Measurements from ENCODE around the gene LILRA5. TPM values are rescaled to one million over a fixed set of nuclear protein-coding genes. Genes with fewer than 3 reads are reported as not detected.
A peak's percentile ranks its signal among the peaks of the same experiment; 100 is the strongest.

LILRA5 gene
- polyA plus RNA-seq, 1 of the 3 experiments (the other 2 are of a cell fraction): not detected

GRCh38 chr19:54325194-54325621 lies 12.2 kb upstream of the LILRA5 start:
- ChIA-PET CTCF (interaction anchor here (0.8 to 2.2 kb wide), 14 partner anchors 9 to 104 kb away, joined by 3 to 22 read pairs (median 4); partner anchors contain the start of genes LILRA4 and LILRA5), POLR2A (no interaction called here)
- Histone ChIP-seq H4K20me1 (ENCODE audit: insufficient read depth) (no peaks in the 10 kb centered on the region), H3K36me3 (replicated peaks in 1 of 2; ENCODE audit: control insufficient read depth in 1 of 2, insufficient read depth in 2 of 2, low read length in 1 of 2) (no peaks in the 10 kb centered on the region), H2AFZ (ENCODE audit: low read depth) (no peak overlapping the region), H3K79me2 (ENCODE audit: insufficient read depth) (no peaks in the 10 kb centered on the region), H3K9me2 (no peaks in the 10 kb centered on the region), H3K4me1 (ENCODE audit: control insufficient read depth in 1 of 2, insufficient read depth in 2 of 2, low read depth in 1 of 2, low read length in 1 of 2) (no peaks in the 10 kb centered on the region), H3K4me3 (ENCODE audit: low read depth in 2 of 2, low read length in 1 of 2) (no peak overlapping the region; a peak in 1 of 4 replicates), H3K9me3 (no peaks in the 10 kb centered on the region), H3K4me2 (no peak overlapping the region), H3F3A (replicated peaks; ENCODE audit: insufficient read depth) (no peaks in the 10 kb centered on the region), H3K9ac (no peak overlapping the region), H3K27me3 (ENCODE audit: insufficient read depth) (peaks cover 49% of the 10 kb centered on the region), H3K27ac (ENCODE audit: low read depth in 2 of 2, low read length in 1 of 2) (no peak overlapping the region)
- peak; percentile 59 for DNase-seq
- 10% methylated on average over 4 of the region's 4 CpGs for WGBS (ENCODE audit: low lambda C conversion rate)
- no peak for TF ChIP-seq USF1 (IDR thresholded peaks at IDR 0.05; ENCODE audit: borderline replicate concordance, low read depth)
- TF ChIP-seq ELF1 (IDR thresholded peaks at IDR 0.05): no peak
- no peak for TF ChIP-seq TEAD4 (IDR thresholded peaks at IDR 0.05; ENCODE audit: borderline replicate concordance, insufficient read depth)
- TF ChIP-seq GABPA (IDR thresholded peaks at IDR 0.05; ENCODE audit: low read depth): no peak
- TF ChIP-seq CTCF (IDR thresholded peaks at IDR 0.05): peak; percentile 80
- TF ChIP-seq SMC3 (IDR thresholded peaks at IDR 0.05; ENCODE audit: low read depth, low read length): peak; percentile 51
- TF ChIP-seq RFX5 (IDR thresholded peaks at IDR 0.05; ENCODE audit: low read length): no peak
- TF ChIP-seq RAD21 (IDR thresholded peaks at IDR 0.05; ENCODE audit: low read length): peak; percentile 48
- TF ChIP-seq EP300 (IDR thresholded peaks at IDR 0.05; ENCODE audit: borderline replicate concordance in 1 of 2, low read depth in 1 of 2, low read length in 1 of 2): no peak
- no peak for TF ChIP-seq MXI1 (IDR thresholded peaks at IDR 0.05; ENCODE audit: low read depth, low read length)
- no peak for TF ChIP-seq FOXM1 (IDR thresholded peaks at IDR 0.05; ENCODE audit: low read depth)

GRCh38 chr19:54324071-54324470 lies 11.1 kb upstream of the LILRA5 start:
- no peaks in the 10 kb centered on the region for H3K36me3 ChIP-seq (replicated peaks in 1 of 2; ENCODE audit: control insufficient read depth in 1 of 2, insufficient read depth in 2 of 2, low read length in 1 of 2)
- H3K9me2 ChIP-seq: no peaks in the 10 kb centered on the region
- peaks cover 49% of the 10 kb centered on the region for H3K27me3 ChIP-seq (ENCODE audit: insufficient read depth)
- DNase-seq: no peak
- H3K4me3 ChIP-seq (ENCODE audit: low read depth in 2 of 2, low read length in 1 of 2): no peak overlapping the region
- H3K9me3 ChIP-seq: no peaks in the 10 kb centered on the region
- H3K4me1 ChIP-seq (ENCODE audit: control insufficient read depth in 1 of 2, insufficient read depth in 2 of 2, low read depth in 1 of 2, low read length in 1 of 2): no peaks in the 10 kb centered on the region
- WGBS (ENCODE audit: low lambda C conversion rate): 0% methylated on average over 3 of the region's 3 CpGs
- TF ChIP-seq GATA2 (CRISPR knock-in tag; IDR thresholded peaks at IDR 0.05): no peak
- no peak for TF ChIP-seq RFX5 (IDR thresholded peaks at IDR 0.05; ENCODE audit: low read length)
- no peak for TF ChIP-seq JUND (IDR thresholded peaks at IDR 0.05)
- no peak for TF ChIP-seq CHD2 (IDR thresholded peaks at IDR 0.05; ENCODE audit: low read length, partially characterized antibody)
- no peak for TF ChIP-seq FOXM1 (IDR thresholded peaks at IDR 0.05; ENCODE audit: low read depth)
- no peak for TF ChIP-seq TCF12 (IDR thresholded peaks at IDR 0.05)
- TF ChIP-seq ELF1 (IDR thresholded peaks at IDR 0.05): no peak
- TF ChIP-seq EZH2phosphoT487 (IDR thresholded peaks at IDR 0.05; ENCODE audit: borderline replicate concordance, low read depth): no peak
- TF ChIP-seq RCOR1 (IDR thresholded peaks at IDR 0.05; ENCODE audit: low read length): no peak
- TF ChIP-seq ZBTB33 (IDR thresholded peaks at IDR 0.05; ENCODE audit: borderline replicate concordance, low read depth): no peak
- no peak for TF ChIP-seq GABPA (IDR thresholded peaks at IDR 0.05; ENCODE audit: low read depth)
- TF ChIP-seq EP300 (IDR thresholded peaks at IDR 0.05; ENCODE audit: borderline replicate concordance in 1 of 2, low read depth in 1 of 2, low read length in 1 of 2): no peak
- no peak for TF ChIP-seq FOXJ3 (CRISPR knock-in tag; IDR thresholded peaks at IDR 0.05)
- TF ChIP-seq NFIC (IDR thresholded peaks at IDR 0.05; ENCODE audit: borderline replicate concordance): no peak
- no peak for TF ChIP-seq USF1 (IDR thresholded peaks at IDR 0.05; ENCODE audit: borderline replicate concordance, low read depth)
- TF ChIP-seq RXRA (IDR thresholded peaks at IDR 0.05; ENCODE audit: borderline replicate concordance, low read depth): no peak
- ChIA-PET POLR2A (no interaction called here), CTCF (interaction anchor here (0.8 to 1.8 kb wide), 9 partner anchors 9 to 67 kb away, joined by 3 to 22 read pairs (median 4); no protein-coding TSS in a partner anchor)
- no peaks in the 10 kb centered on the region for H3F3A ChIP-seq (replicated peaks; ENCODE audit: insufficient read depth)
- no peaks in the 10 kb centered on the region for H3K79me2 ChIP-seq (ENCODE audit: insufficient read depth)
- no peak overlapping the region for H3K9ac ChIP-seq
- no peak overlapping the region for H2AFZ ChIP-seq (ENCODE audit: low read depth)
- H3K27ac ChIP-seq (ENCODE audit: low read depth in 2 of 2, low read length in 1 of 2): no peak overlapping the region
- H4K20me1 ChIP-seq (ENCODE audit: insufficient read depth): no peaks in the 10 kb centered on the region
- no peak overlapping the region for H3K4me2 ChIP-seq

All from SK-N-SH (cell line).